Pancreas (tissue), 10 donors: ENCODE data around the gene MEP1A. TPM values are rescaled to one million over a fixed set of nuclear protein-coding genes. Genes with fewer than 3 reads are reported as not detected.
"Not testable (repeated sequence)": the region's sequence is repeated elsewhere in the genome, so short reads cannot be mapped to it uniquely, and the experiment has no call there.

Experiments used
- ATAC-seq, 4 donors: fragments of 200-7000 bp; cut with Tn5 transposase; one replicate each; pipeline versions ENCODE4 v1.8.0 to v1.9.1; 2020; ENCODE audit warnings: mild to moderate bottlenecking in 4 of 4, moderate library complexity in 4 of 4
- DNase-seq, 6 donors: peaks; one replicate each; pipeline ENCODE4 v3.0.0-alpha.2; 2020
- FAIRE-seq: peaks from 2 replicates; lab custom pipeline; 2012; peaks lifted over from hg19 to GRCh38; lab: Jason Lieb, UNC
- H3K27ac ChIP-seq, 4 donors: fragments of 200-600 bp; sonication (generic); 1 replicate in 3 of 4; 2 replicates in 1 of 4; pipeline versions ENCODE4 v1.5.0 to v1.8.0; 2020
- H3K27me3 ChIP-seq, 4 donors: fragments of 200-600 bp; one replicate each; pipeline ENCODE4 v1.8.0; 2021
- H3K36me3 ChIP-seq, 3 donors: fragments of 200-600 bp; sonication (generic) in 1 of 3; one replicate each; pipeline versions ENCODE4 v1.5.0 to v1.8.0; 2020 to 2021
- H3K4me1 ChIP-seq, 3 donors: fragments of 200-600 bp; one replicate each; pipeline ENCODE4 v1.8.0; 2021
- H3K4me3 ChIP-seq, 4 donors: fragments of 200-600 bp; sonication (generic) in 2 of 4; one replicate each; pipeline versions ENCODE4 v1.5.0 to v1.8.0; 2020 to 2021
- H3K9me3 ChIP-seq, 4 donors: fragments of 200-600 bp; one replicate each; pipeline ENCODE4 v1.8.0; 2021
- WGBS, 2 donors: extraction: QIAGEN DNeasy Blood & Tissue Kit; methylation state at CpG; one replicate each; pipeline ENCODE4 v1.1.7; 2013; 5-methylcytosine and 5-hydroxymethylcytosine counted together
- intact Hi-C, 3 donors: fragments of 100-400 bp; cut with DNase I; formaldehyde crosslinking; loops; one replicate each; pipeline versions ENCODE4 v1.11.1 to v1.14.2; 2022
- polyA plus RNA-seq, 2 donors: library from polyadenylated mRNA; stranded (reverse); fragments of 200-250 nt; gene quantifications; one replicate each; pipeline ENCODE4 v1.2.3, GENCODE V29; 2013
- total RNA-seq, 6 donors: library from RNA; stranded (reverse); fragmentation: NEBNext Ultra II Directional in 4 of 6; extraction: Animal tissue kit (Norgen Biotek cat#: 25700) in 4 of 6; gene quantifications; one replicate each; pipeline versions ENCODE4 v1.2.1 to v1.2.4, GENCODE V29; 2021 to 2023
- TF ChIP-seq, protein P1 (sequence below), 4 donors: fragments of 200-600 bp; sonication (generic) in 3 of 4; IDR thresholded peaks; one replicate each; pipeline versions ENCODE4 v1.5.0 to v1.8.0; 2021; ENCODE audit warnings: antibody characterized with exemption in 4 of 4
- donor health status: healthy with polysubstance abuse.
- donor health status: DM: no; HTN: no; CAD: no; lungs with moderate emphysema.
- donor health status: DM: no; HTN: no; CAD: no.
- donor health status: control.
- donor health status: control.
- donor health status: Bipolar disorder and iron deficiency.
- donor health status: DM: yes; HTN: yes; CAD: no.
- donor health status: DM: no; HTN: no; CAD: no.
- donor health status: DM: no; HTN: no; CAD: no.
- donor health status: DM: yes; HTN: yes; CAD: no.

The MEP1A gene
- total and polyA plus RNA-seq, 8 donors, result 0.02 to 2.7 (median 0.35) TPM

- DNase-seq (no peak), FAIRE-seq (no peak), ATAC-seq (no peak)
- no peaks in the 10 kb centered on the region for H3K36me3 ChIP-seq
- H3K4me3 ChIP-seq, result no peak overlapping the region
- intact Hi-C loops, result no loop called here
- no peaks in the 10 kb centered on the region for H3K9me3 ChIP-seq
- TF ChIP-seq, protein P1, sequence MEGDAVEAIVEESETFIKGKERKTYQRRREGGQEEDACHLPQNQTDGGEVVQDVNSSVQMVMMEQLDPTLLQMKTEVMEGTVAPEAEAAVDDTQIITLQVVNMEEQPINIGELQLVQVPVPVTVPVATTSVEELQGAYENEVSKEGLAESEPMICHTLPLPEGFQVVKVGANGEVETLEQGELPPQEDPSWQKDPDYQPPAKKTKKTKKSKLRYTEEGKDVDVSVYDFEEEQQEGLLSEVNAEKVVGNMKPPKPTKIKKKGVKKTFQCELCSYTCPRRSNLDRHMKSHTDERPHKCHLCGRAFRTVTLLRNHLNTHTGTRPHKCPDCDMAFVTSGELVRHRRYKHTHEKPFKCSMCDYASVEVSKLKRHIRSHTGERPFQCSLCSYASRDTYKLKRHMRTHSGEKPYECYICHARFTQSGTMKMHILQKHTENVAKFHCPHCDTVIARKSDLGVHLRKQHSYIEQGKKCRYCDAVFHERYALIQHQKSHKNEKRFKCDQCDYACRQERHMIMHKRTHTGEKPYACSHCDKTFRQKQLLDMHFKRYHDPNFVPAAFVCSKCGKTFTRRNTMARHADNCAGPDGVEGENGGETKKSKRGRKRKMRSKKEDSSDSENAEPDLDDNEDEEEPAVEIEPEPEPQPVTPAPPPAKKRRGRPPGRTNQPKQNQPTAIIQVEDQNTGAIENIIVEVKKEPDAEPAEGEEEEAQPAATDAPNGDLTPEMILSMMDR (IDR thresholded peaks at IDR 0.05), result no peak
- 92 to 94% methylated on average over 5 of the region's 5 CpGs for WGBS, 2 donors
- H3K4me1 ChIP-seq, result no peaks in the 10 kb centered on the region
- no peaks in the 10 kb centered on the region for H3K27me3 ChIP-seq
- no peak overlapping the region for H3K27ac ChIP-seq
Measured at GRCh38 chr6:46764961-46765360, 28.2 kb upstream of the MEP1A start.

DNA sequence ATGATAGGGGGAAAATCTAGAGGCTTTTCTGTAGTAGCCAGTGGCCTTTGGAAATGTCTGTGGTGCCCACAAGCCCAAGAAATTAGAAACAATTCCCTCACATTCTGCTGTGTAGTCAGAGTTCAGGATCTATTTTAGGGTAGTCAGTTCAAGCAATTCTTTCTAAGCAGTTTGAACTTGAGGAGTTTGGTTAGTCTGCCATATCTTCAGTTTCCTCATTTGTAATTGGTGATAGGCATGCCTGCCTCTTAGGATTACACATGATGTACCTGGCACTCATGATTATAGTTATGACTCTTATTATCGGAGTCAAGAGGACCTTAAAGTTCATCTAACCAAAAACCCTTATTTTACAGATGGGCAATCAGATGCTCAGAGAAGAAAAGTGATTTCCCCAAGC lies 21.2 kb upstream of the MEP1A start:
- TF ChIP-seq, protein P1 (IDR thresholded peaks at IDR 0.05), result no peak
- ATAC-seq, result peak in 2 of 4 donors; percentile 37 to 46
- H3K27ac ChIP-seq, result peak overlapping the region in 1 of 4 donors; percentile 27

GRCh38 chr6:46772762-46773161 lies 20.4 kb upstream of the MEP1A start:
- H3K27me3 ChIP-seq, result no peaks in the 10 kb centered on the region
- TF ChIP-seq, protein P1 (IDR thresholded peaks at IDR 0.05), result no peak
- FAIRE-seq, result no peak
- no peaks in the 10 kb centered on the region for H3K4me1 ChIP-seq
- intact Hi-C loops, result no loop called here
- ATAC-seq, result peak in 3 of 4 donors; percentile 11 to 82 (median 81)
- WGBS, 2 donors, result 76 to 82% methylated on average over 2 of the region's 2 CpGs
- peak overlapping the region in 1 of 4 donors; percentile 35 for H3K27ac ChIP-seq
- H3K36me3 ChIP-seq, result no peaks in the 10 kb centered on the region
- peak in 1 of 6 donors; percentile 56 for DNase-seq
- H3K4me3 ChIP-seq, result no peak overlapping the region
- H3K9me3 ChIP-seq, result no peaks in the 10 kb centered on the region

More for the DNA sequence above, 21.2 kb upstream of the MEP1A start:
- no peaks in the 10 kb centered on the region for H3K36me3 ChIP-seq
- DNase-seq (no peak), FAIRE-seq (no peak)
- H3K4me3 ChIP-seq, result no peak overlapping the region
- no peaks in the 10 kb centered on the region for H3K9me3 ChIP-seq
- 97 to 98% methylated on average over 1 of the region's 1 CpG for WGBS, 2 donors
- intact Hi-C loops, result no loop called here
- no peaks in the 10 kb centered on the region for H3K4me1 ChIP-seq
- H3K27me3 ChIP-seq, result no peaks in the 10 kb centered on the region

- WGBS, 2 donors, result 59 to 63% methylated on average over 1 of the region's 1 CpG
- DNase-seq, result no peak
- H3K36me3 ChIP-seq, result no peaks in the 10 kb centered on the region
- no peak for FAIRE-seq
- peak in 1 of 4 donors; percentile 13 for ATAC-seq
- H3K27ac ChIP-seq, result peak overlapping the region in 1 of 4 donors; percentile 35
- intact Hi-C loops, result no loop called here
- no peaks in the 10 kb centered on the region for H3K4me1 ChIP-seq
- no peak overlapping the region for H3K4me3 ChIP-seq
- H3K9me3 ChIP-seq, result no peaks in the 10 kb centered on the region
- no peaks in the 10 kb centered on the region for H3K27me3 ChIP-seq
- TF ChIP-seq, protein P1 (IDR thresholded peaks at IDR 0.05), result no peak
Measured at GRCh38 chr6:46773201-46773855, 19.9 kb upstream of the MEP1A start.

GRCh38 chr6:46774736-46775135 lies 18.5 kb upstream of the MEP1A start:
- FAIRE-seq, H3K27me3 ChIP-seq, H3K4me1 ChIP-seq, H3K4me3 ChIP-seq, H3K9me3 ChIP-seq, H3K27ac ChIP-seq, intact Hi-C loops, H3K36me3 ChIP-seq, ATAC-seq: not testable (repeated sequence)
- peak in 2 of 6 donors; percentile 22 to 67 for DNase-seq
- WGBS, 2 donors, result 95 to 96% methylated on average over 16 to 24 of the region's 24 CpGs
